HL-60 (cell line): ENCODE data around the gene MPI.

Experiments
- CTCF ChIP-seq: IDR thresholded peaks from one replicate; pipeline ENCODE4 v1.5.1; 2011; ENCODE audit warnings: low read length, control low read depth, inconsistent platforms; ENCODE audit not compliant: insufficient read depth
- POLR2AphosphoS5 ChIP-seq: IDR thresholded peaks from 2 replicates; pipeline ENCODE4 v1.6.1; 2012; ENCODE audit warnings: low read depth
- REST ChIP-seq: IDR thresholded peaks from 2 replicates; pipeline ENCODE4 v1.6.1; 2012; ENCODE audit warnings: low read depth; ENCODE audit not compliant: insufficient replicate concordance

GRCh38 chr15:74854453-74855022, 35.3 kb upstream of the MPI start:
- TF ChIP-seq REST: no peak
- TF ChIP-seq CTCF: no peak
- TF ChIP-seq POLR2AphosphoS5: no peak
